GM18502 (cell line): ENCODE measurements around the gene CCDC92.

Experiments used
- ATAC-seq: cut with Tn5 transposase; IDR thresholded peaks from one replicate; pipeline ENCODE4 v1.9.1; 2021; ENCODE audit warnings: mild to moderate bottlenecking; ENCODE audit not compliant: unreplicated experiment, poor library complexity

The CCDC92 gene

DNA sequence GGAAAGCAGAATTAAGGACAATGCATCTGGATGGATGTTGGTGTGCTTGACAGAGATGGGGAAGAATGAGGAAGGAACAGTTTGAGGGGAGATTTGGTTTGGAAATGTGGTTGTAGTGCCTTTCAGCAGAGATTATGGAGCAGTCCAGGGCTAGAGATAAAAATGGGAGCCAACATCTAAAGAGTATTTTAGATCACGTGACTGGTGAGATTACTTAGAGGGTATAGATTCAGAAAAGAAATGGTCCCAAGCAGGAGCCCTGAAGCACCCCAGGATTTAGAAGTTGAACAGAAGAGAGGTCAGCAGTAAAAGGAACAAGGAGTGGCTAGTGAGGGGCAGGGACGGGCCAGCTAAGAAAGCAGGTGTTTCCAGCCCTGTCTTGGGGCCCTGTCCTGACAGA is 30.0 kb upstream of the CCDC92 start:
- ATAC-seq = no peak

DNA sequence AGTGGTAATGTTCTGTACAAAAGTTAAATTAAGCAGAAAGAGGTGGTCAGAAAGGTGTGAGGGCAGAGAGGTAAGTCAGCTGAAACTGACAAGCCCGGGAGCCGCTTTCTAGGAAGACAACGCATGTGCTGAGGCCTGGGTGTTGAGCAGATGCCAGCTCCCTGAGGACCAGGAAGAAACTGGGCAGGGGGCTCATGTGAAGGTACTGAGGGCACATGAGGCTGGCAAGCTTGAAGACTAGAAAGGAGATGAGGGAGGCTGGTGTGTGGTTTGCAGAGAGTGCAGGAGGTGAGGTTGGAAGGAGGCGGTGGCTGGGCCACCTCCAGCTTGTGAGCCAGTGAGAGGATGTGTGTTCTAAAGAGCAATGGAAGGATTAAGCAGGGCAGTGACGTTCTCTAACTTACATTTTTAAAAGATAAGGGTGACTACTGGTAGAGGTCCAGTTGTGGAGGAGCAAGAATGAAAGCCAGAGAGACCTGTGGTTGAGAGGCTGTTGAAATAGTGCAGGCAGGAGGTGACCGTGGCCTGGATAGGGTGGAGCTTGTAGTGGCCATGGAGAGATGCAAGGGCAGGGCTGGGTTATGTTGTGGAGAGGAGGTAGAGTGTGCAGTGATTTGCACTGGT is 29.5 kb upstream of the CCDC92 start:
- no peak for ATAC-seq

DNA sequence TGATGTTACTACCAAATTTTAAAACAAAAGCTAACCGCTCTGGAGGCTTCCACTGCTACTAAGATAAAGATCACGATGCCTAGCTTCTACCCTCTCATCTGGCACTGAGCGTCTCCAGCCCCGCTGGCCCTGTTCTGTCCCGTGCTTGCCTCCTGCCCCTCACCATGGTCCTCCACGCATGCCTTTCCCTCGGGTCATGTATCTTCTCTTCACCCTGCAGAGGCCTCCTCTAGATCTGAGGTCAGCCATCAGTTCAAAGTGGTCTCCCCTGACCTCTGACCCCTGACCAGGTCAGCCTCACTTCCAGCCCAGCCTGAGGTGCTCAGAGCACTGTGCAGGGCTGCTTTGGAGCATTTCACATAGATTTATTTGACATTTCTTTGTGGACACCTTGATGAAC is 28.7 kb upstream of the CCDC92 start:
- ATAC-seq = no peak

GRCh38 chr12:124000111-124000510 is 27.5 kb upstream of the CCDC92 start:
- ATAC-seq = no peak

GRCh38 chr12:123998991-123999359 is 26.3 kb upstream of the CCDC92 start:
- ATAC-seq = no peak

GRCh38 chr12:123998344-123998990 is 25.8 kb upstream of the CCDC92 start:
- ATAC-seq = no peak

DNA sequence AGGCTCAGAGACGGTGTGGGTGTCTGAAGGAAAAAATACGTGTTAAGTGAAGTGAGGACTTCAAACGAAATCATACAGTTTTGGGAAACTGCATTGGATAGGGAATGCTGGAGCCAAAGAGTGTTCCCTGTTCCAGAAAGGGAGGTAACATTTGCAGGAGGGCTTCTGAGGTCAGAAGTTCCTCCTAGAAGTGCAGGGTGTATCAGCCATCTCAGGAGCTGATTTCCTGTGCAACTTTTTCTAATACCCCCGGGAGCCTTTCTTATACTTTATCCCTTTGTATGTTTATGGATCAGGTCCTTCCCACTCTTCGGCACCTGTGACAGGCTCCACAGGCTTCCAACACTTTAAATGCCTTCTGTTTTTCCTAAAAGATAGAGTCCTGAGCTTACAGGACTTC is 25.3 kb upstream of the CCDC92 start:
- ATAC-seq = no peak

GRCh38 chr12:123997033-123997822 is 24.6 kb upstream of the CCDC92 start:
- ATAC-seq = no peak

GRCh38 chr12:123996581-123996980 is 23.9 kb upstream of the CCDC92 start:
- no peak for ATAC-seq

DNA sequence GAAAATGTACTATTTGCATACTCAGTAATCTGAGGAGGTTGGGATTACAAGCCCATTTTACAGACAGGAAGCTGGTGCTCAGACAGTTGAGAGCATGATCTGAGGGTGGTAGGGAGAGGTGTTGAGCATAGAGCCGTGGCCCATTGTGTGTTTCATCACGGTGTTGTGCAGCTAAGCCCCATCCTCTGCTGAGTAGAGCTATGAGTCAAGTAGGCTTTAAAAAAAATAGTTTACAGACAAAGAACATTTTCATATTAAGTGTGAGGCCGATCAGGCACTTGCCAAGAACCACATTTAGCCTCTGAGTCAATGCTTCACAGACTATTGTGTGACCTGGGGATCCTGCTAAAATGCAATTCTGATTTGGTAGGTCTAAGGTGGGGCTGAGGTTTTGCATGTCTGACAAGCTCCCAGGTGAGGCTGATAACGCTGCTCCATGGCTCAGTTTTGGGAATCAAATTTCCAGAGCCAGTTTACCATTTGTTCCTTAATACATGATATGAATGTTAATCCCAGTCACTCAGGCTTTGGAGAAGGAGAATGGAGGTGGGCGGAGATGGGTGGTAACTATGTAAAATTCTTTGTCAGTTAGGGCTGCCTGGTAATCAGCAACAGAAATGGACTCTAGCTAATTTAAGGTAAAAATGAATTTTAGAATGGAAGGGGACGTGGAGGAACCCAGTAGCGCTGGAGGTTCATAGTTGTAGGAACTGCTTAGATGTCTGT is 22.6 kb upstream of the CCDC92 start:
- ATAC-seq = no peak

DNA sequence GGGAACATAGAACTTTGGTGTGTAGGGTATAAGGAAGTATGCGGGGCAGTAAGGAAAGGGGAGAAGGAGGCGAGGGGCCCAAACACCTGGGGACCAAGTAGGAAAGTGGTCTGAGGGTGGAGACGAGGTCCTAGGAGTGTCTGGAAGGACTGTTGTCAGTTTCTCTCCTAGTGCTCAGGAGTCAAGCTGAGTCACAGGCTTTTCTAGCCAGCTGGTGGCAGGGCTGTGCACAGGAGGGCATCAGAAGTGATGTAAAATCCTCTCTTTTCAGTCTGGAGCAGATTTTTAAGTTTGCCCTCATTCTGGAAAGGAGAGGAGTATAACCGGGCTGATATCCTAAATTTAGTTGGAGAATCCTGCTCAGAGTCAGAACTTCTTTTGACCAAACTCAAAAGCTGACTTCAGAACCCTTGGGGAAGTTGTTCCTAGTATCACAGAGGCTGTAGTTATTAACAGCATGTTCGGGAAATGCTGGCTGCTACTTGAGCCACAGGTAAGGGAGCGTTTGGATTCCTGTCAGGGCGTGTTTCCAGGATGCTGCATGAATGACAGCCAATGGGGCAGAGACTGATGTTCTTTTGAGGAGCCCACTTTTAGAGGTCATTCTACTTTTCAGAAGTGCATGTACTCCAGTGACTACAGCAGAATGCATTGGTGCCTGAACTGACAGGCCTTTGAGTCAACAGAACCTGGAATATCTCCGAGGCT is 19.6 kb upstream of the CCDC92 start:
- no peak for ATAC-seq

GRCh38 chr12:123991372-123991951 is 18.8 kb upstream of the CCDC92 start:
- no peak for ATAC-seq

DNA sequence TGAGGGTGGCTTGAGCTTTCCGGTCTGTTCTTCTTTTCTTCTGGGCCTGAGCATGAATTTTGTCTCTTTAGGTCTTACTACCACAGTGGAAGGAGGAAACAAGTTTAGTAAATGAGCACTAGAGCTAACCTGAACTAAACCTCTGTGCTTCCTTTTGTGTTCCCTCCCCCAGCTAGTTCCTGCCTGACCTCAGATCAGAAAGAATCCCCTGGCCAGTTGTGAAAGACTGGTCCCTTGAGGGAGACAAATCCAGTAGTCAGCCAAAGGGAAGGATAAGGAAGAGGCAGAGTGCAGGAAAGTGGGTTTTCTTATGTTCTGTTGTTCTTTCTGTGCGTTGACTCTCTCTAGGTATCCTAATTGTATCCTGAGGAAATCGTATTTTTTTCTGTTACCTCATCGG is 17.9 kb upstream of the CCDC92 start:
- no peak for ATAC-seq

GRCh38 chr12:123989753-123990152 is 17.1 kb upstream of the CCDC92 start:
- ATAC-seq = no peak

DNA sequence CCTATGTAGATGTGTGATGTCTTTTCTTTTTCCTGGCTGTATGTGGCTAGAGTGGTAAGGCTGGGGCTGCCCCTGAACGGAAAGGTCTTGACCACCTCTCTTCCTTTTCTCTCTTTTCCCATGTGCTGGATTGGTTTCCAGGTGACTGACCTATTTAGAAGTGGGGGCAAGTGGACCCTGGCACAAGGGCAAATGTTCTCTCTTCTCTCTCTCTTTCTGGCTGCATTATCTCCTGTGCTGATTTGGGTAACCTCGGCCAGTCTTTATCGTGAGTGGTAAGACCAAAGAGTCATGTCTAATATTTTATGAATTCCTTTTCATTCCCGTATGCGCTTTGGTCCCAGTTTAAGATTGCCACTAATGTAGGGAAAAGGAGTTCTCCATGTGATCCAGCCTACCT is 16.5 kb upstream of the CCDC92 start:
- no peak for ATAC-seq

DNA sequence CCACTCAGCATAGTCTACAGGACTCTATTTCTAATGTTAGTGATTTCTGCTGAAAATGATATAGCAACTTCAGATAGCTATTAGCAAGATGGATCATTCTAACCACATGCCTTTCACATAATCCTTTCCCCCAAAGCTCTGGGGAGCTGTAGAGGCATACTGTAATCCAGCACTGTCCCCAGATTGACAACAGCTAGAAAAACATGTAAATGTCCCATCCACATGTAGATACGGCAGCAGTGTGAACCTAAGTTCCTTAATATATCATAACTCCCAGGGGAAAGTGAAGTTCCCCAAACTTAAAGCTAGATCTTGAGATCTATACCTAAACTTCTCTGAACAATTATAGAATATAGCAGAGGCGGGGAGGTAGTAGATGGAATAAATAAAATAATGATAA is 14.4 kb upstream of the CCDC92 start:
- ATAC-seq = no peak

- no peak for ATAC-seq
Observed at GRCh38 chr12:123986374-123986965, 13.8 kb upstream of the CCDC92 start.

DNA sequence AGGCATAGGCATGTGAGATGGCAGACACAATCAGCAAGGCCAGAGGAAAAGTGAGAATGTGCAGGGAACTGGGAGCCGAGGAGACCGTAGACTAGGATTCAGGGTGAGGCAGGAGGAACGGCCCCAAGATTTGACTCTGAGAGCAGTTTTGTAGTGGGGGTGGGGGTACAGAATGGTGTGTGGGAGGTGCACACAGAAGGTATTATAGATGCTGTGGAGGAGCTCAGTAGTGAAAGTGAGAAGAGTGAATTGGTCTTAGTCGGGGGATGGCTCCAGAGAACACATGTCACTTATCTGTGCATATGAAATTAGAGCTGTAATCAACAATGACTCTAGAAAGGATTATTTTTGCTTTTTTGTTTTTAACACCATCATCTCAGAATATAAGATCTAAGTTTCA is 12.3 kb upstream of the CCDC92 start:
- ATAC-seq = no peak

DNA sequence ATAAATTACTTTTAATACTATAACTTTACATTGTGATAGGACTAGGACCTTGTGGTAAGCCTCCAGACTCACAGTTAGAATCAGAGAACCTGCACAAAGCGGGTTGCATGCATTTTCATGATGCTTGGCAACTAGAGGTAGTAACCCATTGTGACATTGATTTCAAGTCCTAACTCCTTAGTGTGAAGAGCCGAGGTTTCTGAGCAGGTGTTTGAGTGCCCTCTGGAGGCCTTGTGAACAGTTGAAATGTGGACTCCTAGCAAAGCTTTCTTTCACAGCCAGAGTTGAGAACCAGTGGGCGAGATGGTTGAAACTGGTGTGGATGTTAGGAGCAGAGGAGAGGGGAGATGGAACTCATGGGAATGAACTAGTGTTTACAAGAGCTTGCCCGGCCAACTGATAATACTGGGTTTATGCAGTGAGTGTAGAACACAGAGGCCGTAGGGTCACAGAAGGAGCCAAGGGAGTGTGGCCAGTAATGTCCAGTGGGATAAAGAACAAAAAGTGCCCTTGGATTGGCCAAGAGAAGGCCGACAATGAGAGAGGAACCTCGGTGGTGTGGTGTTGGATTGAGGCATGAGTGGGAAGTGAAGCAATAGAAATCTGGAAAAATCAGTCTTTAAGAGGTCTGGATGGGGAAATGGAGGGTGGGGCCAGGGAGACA is 11.3 kb upstream of the CCDC92 start:
- no peak for ATAC-seq
